22Rv1 (cell line): ENCODE data around the gene MYRIP.

ENCODE experiments used
- CTCF ChIP-seq: fragments of 450-650 bp; IDR thresholded peaks from 2 replicates; pipeline ENCODE4 v1.5.1; 2017; ENCODE audit warnings: mild to moderate bottlenecking
- ZFX ChIP-seq: fragments of 450-650 bp; IDR thresholded peaks from 2 replicates; pipeline ENCODE4 v1.6.1; 2017; ENCODE audit warnings: antibody characterized with exemption, borderline replicate concordance

- TF ChIP-seq CTCF: no peak
- TF ChIP-seq ZFX: no peak
Measured at GRCh38 chr3:40189118-40189517, 379.7 kb downstream of the MYRIP start.
